ENCODE results near the gene ABAT. TPM values are rescaled to one million over a fixed set of nuclear protein-coding genes. Genes with fewer than 3 reads are reported as not detected.

The ABAT gene
- total and polyA plus RNA-seq, 10 of the 15 experiments (the other 5 are each of a cell fraction or from before 2014, with no cell fraction given): 1.0 to 10.6 (median 1.9) TPM

DNA sequence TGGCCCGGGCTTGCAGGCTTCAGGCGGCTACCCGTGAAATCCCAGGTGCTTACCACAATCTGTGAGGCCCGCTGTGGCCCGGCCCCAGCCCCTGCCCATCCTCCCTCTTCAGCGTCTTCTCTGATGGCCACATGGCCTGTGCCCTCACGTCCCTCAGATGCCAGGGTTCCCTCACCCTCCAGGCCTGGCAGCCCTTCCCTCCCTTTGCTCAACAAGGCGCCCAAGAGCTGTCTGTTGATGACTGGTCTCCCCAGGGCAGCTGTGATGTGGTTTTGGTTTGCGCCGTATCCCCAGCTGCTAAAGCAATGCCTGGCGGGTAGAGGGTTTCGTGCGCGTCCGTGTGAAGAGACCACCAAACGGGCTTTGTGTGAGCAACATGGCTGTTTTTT lies 158.3 kb downstream of the ABAT start:
- TF ChIP-seq, protein P1, sequence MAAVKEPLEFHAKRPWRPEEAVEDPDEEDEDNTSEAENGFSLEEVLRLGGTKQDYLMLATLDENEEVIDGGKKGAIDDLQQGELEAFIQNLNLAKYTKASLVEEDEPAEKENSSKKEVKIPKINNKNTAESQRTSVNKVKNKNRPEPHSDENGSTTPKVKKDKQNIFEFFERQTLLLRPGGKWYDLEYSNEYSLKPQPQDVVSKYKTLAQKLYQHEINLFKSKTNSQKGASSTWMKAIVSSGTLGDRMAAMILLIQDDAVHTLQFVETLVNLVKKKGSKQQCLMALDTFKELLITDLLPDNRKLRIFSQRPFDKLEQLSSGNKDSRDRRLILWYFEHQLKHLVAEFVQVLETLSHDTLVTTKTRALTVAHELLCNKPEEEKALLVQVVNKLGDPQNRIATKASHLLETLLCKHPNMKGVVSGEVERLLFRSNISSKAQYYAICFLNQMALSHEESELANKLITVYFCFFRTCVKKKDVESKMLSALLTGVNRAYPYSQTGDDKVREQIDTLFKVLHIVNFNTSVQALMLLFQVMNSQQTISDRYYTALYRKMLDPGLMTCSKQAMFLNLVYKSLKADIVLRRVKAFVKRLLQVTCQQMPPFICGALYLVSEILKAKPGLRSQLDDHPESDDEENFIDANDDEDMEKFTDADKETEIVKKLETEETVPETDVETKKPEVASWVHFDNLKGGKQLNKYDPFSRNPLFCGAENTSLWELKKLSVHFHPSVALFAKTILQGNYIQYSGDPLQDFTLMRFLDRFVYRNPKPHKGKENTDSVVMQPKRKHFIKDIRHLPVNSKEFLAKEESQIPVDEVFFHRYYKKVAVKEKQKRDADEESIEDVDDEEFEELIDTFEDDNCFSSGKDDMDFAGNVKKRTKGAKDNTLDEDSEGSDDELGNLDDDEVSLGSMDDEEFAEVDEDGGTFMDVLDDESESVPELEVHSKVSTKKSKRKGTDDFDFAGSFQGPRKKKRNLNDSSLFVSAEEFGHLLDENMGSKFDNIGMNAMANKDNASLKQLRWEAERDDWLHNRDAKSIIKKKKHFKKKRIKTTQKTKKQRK (IDR thresholded peaks at IDR 0.05; ENCODE audit: low read depth, low read length): no peak
- TF ChIP-seq FOXM1 (IDR thresholded peaks at IDR 0.05; ENCODE audit: low read depth, low read length) (no peak), CHD2 (IDR thresholded peaks at IDR 0.05; ENCODE audit: borderline replicate concordance, low read depth, low read length) (no peak), ETV6 (conservative IDR thresholded peaks at IDR 0.05 in 1 of 2, IDR thresholded peaks at IDR 0.05 in 1 of 2; ENCODE audit: borderline replicate concordance in 1 of 2, low read depth in 1 of 2) (no peak)
- TF ChIP-seq, protein P2, sequence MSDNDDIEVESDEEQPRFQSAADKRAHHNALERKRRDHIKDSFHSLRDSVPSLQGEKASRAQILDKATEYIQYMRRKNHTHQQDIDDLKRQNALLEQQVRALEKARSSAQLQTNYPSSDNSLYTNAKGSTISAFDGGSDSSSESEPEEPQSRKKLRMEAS (IDR thresholded peaks at IDR 0.05; ENCODE audit: low read depth, low read length): no peak
- TF ChIP-seq, protein P3, sequence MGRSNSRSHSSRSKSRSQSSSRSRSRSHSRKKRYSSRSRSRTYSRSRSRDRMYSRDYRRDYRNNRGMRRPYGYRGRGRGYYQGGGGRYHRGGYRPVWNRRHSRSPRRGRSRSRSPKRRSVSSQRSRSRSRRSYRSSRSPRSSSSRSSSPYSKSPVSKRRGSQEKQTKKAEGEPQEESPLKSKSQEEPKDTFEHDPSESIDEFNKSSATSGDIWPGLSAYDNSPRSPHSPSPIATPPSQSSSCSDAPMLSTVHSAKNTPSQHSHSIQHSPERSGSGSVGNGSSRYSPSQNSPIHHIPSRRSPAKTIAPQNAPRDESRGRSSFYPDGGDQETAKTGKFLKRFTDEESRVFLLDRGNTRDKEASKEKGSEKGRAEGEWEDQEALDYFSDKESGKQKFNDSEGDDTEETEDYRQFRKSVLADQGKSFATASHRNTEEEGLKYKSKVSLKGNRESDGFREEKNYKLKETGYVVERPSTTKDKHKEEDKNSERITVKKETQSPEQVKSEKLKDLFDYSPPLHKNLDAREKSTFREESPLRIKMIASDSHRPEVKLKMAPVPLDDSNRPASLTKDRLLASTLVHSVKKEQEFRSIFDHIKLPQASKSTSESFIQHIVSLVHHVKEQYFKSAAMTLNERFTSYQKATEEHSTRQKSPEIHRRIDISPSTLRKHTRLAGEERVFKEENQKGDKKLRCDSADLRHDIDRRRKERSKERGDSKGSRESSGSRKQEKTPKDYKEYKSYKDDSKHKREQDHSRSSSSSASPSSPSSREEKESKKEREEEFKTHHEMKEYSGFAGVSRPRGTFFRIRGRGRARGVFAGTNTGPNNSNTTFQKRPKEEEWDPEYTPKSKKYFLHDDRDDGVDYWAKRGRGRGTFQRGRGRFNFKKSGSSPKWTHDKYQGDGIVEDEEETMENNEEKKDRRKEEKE (IDR thresholded peaks at IDR 0.05): no peak
- TF ChIP-seq, protein P4, sequence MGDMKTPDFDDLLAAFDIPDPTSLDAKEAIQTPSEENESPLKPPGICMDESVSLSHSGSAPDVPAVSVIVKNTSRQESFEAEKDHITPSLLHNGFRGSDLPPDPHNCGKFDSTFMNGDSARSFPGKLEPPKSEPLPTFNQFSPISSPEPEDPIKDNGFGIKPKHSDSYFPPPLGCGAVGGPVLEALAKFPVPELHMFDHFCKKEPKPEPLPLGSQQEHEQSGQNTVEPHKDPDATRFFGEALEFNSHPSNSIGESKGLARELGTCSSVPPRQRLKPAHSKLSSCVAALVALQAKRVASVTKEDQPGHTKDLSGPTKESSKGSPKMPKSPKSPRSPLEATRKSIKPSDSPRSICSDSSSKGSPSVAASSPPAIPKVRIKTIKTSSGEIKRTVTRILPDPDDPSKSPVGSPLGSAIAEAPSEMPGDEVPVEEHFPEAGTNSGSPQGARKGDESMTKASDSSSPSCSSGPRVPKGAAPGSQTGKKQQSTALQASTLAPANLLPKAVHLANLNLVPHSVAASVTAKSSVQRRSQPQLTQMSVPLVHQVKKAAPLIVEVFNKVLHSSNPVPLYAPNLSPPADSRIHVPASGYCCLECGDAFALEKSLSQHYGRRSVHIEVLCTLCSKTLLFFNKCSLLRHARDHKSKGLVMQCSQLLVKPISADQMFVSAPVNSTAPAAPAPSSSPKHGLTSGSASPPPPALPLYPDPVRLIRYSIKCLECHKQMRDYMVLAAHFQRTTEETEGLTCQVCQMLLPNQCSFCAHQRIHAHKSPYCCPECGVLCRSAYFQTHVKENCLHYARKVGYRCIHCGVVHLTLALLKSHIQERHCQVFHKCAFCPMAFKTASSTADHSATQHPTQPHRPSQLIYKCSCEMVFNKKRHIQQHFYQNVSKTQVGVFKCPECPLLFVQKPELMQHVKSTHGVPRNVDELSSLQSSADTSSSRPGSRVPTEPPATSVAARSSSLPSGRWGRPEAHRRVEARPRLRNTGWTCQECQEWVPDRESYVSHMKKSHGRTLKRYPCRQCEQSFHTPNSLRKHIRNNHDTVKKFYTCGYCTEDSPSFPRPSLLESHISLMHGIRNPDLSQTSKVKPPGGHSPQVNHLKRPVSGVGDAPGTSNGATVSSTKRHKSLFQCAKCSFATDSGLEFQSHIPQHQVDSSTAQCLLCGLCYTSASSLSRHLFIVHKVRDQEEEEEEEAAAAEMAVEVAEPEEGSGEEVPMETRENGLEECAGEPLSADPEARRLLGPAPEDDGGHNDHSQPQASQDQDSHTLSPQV (IDR thresholded peaks at IDR 0.05): no peak
- Histone ChIP-seq H3K4me2 (ENCODE audit: control insufficient read depth, insufficient read depth) (no peak overlapping the region), H3K9me3 (replicated peaks; ENCODE audit: control insufficient read depth, insufficient read depth, low read length) (no peaks in the 10 kb centered on the region), H3K27ac (ENCODE audit: control insufficient read depth, insufficient read depth) (no peak overlapping the region), H3K4me3 (no peak overlapping the region), H2AFZ (ENCODE audit: control insufficient read depth, low read depth, low read length) (no peak overlapping the region), H4K20me1 (ENCODE audit: control insufficient read depth, insufficient read depth) (no peaks in the 10 kb centered on the region), H3K4me1 (ENCODE audit: control insufficient read depth, insufficient read depth, low read length) (no peaks in the 10 kb centered on the region), H3K9ac (ENCODE audit: control insufficient read depth, insufficient read depth, low read length) (no peak overlapping the region), H3K27me3 (replicated peaks in 1 of 2; ENCODE audit: control insufficient read depth in 2 of 2, insufficient read depth in 2 of 2, low read length in 1 of 2) (no peaks in the 10 kb centered on the region), H3K36me3 (ENCODE audit: control insufficient read depth in 2 of 2, insufficient read depth in 2 of 2, low read length in 1 of 2) (peaks cover 16 to 32% of the 10 kb centered on the region in 2 experiments), H3K79me2 (ENCODE audit: control insufficient read depth, insufficient read depth, low read length) (peaks cover 2% of the 10 kb centered on the region; the same call in 1 of the 2 replicates)
- DNase-seq (ENCODE audit: low read depth, low spot score): no peak
- in situ Hi-C loops (cut with MboI) (no loop called here), intact Hi-C loops (cut with micrococcal nuclease; ENCODE audit: unreplicated experiment) (no loop called here)
- 83% methylated on average over 16 of the region's 16 CpGs for WGBS (ENCODE audit: insufficient coverage, insufficient replicate concordance, low lambda C conversion rate, missing lambda C conversion rate)
- ChIA-PET SMC1A (ENCODE audit: uncharacterized antibody, unreplicated experiment) (no interaction called here), RAD21 (ENCODE audit: unreplicated experiment) (no interaction called here), CTCF (no interaction called here), POLR2A (no interaction called here)
- no peak for ATAC-seq
- FAIRE-seq: no peak
- BruUV-seq (replicated peaks): no TSS peak

Measured in GM12878 (cell line).